GM12892 (cell line): ENCODE measurements around the gene SLC7A6.

ENCODE experiments used
- POLR2A ChIP-seq: IDR thresholded peaks from 2 replicates; pipeline ENCODE4 v1.6.1; 2011; ENCODE audit warnings: low read depth, low read length, control low read depth
- POLR2AphosphoS5 ChIP-seq: IDR thresholded peaks from 2 replicates; pipeline ENCODE4 v1.6.1; 2011; ENCODE audit warnings: low read depth, low read length, control low read depth
- TAF1 ChIP-seq: IDR thresholded peaks from 2 replicates; pipeline ENCODE4 v1.6.1; 2011; ENCODE audit warnings: low read depth, mild to moderate bottlenecking, control low read depth, low read length, borderline replicate concordance

DNA sequence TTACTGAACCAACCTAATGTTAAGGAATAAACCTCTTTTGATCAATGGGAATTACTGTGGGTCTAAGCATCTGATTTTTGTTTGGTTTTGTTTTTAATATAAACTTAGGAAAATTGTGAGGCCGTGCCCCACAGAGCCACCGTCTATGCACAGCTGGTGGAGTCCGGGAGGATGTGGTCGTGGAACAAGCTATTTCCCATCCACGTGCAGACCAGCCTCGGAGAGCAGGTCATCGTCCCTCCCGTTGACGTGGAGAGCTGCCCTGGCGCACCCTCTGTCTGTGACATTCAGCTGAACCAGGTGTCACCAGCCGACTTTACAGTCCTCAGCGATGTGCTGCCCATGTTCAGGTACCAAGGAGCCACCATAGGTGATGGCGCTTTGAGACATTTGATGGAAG, 74.9 kb downstream of the SLC7A6 start:
- TF ChIP-seq POLR2A, result no peak
- TF ChIP-seq POLR2AphosphoS5, result no peak
- TF ChIP-seq TAF1, result no peak
